Measurements from ENCODE around the gene BMP6.

GRCh38 chr6:7848229-7848628 lies 122.3 kb downstream of the BMP6 start:
- no peak for TF ChIP-seq REST (IDR thresholded peaks at IDR 0.05; ENCODE audit: insufficient read depth in 1 of 2, low read depth in 2 of 2, low read length in 2 of 2)
- no peak for TF ChIP-seq SIN3A (IDR thresholded peaks at IDR 0.05; ENCODE audit: borderline replicate concordance, insufficient read depth, low read length)
- no peak for TF ChIP-seq TAF1 (IDR thresholded peaks at IDR 0.05; ENCODE audit: borderline replicate concordance, insufficient read depth, low read length)
